Colonic mucosa (tissue), 4 donors: ENCODE measurements around the gene SMARCE1. TPM values are rescaled to one million over a fixed set of nuclear protein-coding genes. Genes with fewer than 3 reads are reported as not detected.

Experiments used
- DNase-seq: peaks from one replicate; pipeline ENCODE4 v3.0.0-alpha.2; 2020
- H3K27ac ChIP-seq: fragments of 200-600 bp; one replicate; pipeline ENCODE4 v1.8.0; 2021
- H3K27me3 ChIP-seq: fragments of 200-600 bp; one replicate; pipeline ENCODE4 v1.8.0; 2021
- H3K36me3 ChIP-seq: fragments of 200-600 bp; one replicate; pipeline ENCODE4 v1.8.0; 2021
- H3K4me1 ChIP-seq: fragments of 200-600 bp; one replicate; pipeline ENCODE4 v1.8.0; 2021; ENCODE audit warnings: mild to moderate bottlenecking
- H3K4me3 ChIP-seq: fragments of 200-600 bp; one replicate; pipeline ENCODE4 v1.8.0; 2021
- H3K9ac ChIP-seq, 2 donors: one replicate each; pipeline ENCODE4 v1.7.0; 2013; ENCODE audit warnings: control low read depth in 2 of 2, low read depth in 2 of 2, low read length in 2 of 2
- H3K9me3 ChIP-seq: fragments of 200-600 bp; one replicate; pipeline ENCODE4 v1.8.0; 2021
- intact Hi-C: fragments of 100-400 bp; cut with DNase I; formaldehyde crosslinking; loops from one replicate; pipeline ENCODE4 v1.14.1; 2022
- total RNA-seq, 2 donors: library from RNA; stranded (reverse); fragmentation: NEBNext Ultra II Directional in 1 of 2; extraction: Animal tissue kit (Norgen Biotek cat#: 25700) in 1 of 2; gene quantifications; one replicate each; pipeline ENCODE4 v1.2.1, GENCODE V29; 2021
- TF ChIP-seq, protein P1 (sequence below): fragments of 200-600 bp; IDR thresholded peaks from one replicate; pipeline ENCODE4 v1.8.0; 2022; ENCODE audit warnings: antibody characterized with exemption, mild to moderate bottlenecking
- donor health status: healthy.
- donor health status: DM: no; HTN: no; CAD: no.
- donor health status: DM: no; HTN: no; CAD: no.

The SMARCE1 gene
- total RNA-seq, 2 donors from 2014 or later: 73.0 to 80.9 TPM

DNA sequence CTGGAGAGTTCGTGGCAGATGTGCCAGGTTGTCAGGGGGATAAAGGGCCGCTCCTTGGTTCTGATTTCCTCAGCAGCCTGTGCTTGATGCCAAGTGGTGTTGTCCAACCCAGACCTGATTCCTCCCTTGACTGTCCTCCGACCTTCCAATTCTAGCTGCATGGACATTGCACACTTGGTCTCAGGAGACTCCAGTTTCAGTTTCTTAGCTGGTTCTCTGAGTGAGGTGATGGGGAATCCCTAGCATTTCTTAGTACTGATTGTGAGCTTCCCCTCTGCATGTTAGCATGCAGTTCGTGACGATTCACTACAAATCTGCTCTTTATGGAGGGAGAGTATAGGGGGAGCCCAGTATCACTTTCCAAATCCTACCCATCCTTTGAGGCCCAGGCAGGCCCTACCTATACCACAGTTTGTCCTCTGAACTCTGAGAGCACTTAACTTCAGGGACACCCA, 70.0 kb downstream of the SMARCE1 start:
- Histone ChIP-seq H3K27me3 (no peaks in the 10 kb centered on the region), H3K4me1 (no peaks in the 10 kb centered on the region), H3K9me3 (no peaks in the 10 kb centered on the region), H3K27ac (no peak overlapping the region), H3K36me3 (no peaks in the 10 kb centered on the region), H3K4me3 (no peak overlapping the region), H3K9ac (no peak overlapping the region)
- intact Hi-C loops: no loop called here
- TF ChIP-seq, protein P1, sequence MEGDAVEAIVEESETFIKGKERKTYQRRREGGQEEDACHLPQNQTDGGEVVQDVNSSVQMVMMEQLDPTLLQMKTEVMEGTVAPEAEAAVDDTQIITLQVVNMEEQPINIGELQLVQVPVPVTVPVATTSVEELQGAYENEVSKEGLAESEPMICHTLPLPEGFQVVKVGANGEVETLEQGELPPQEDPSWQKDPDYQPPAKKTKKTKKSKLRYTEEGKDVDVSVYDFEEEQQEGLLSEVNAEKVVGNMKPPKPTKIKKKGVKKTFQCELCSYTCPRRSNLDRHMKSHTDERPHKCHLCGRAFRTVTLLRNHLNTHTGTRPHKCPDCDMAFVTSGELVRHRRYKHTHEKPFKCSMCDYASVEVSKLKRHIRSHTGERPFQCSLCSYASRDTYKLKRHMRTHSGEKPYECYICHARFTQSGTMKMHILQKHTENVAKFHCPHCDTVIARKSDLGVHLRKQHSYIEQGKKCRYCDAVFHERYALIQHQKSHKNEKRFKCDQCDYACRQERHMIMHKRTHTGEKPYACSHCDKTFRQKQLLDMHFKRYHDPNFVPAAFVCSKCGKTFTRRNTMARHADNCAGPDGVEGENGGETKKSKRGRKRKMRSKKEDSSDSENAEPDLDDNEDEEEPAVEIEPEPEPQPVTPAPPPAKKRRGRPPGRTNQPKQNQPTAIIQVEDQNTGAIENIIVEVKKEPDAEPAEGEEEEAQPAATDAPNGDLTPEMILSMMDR: no peak
- DNase-seq: no peak

DNA sequence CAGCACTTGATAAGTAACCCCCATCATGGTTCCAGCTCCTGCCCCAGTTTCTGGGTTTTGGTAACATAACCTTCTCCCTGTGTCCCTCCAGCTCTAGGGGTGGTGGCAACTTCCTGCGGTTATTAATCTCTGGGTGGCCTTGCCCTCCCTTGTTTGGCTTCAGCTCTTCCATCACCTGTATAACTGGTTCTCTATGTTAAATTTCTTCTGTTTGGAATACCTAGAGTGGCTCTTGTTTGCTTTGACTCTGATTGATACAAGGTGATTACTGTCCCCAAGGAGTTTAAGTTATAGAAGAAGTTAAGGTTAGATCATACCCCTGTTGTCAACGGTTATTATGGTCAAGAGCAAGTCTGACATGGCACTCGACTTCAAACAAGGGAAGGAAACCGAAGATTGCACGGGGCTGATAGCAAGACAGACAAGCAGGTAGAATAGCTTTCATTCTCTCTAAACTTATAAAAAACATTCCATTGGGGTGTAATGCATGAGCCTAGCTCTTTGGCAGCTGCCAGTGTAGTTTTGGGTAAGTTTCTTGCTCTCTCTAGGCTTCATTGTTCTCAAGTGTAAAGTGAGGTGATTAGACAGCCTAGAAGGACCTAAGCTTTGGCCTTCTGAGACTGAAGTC, 71.4 kb downstream of the SMARCE1 start:
- DNase-seq: no peak
- no peaks in the 10 kb centered on the region for H3K9me3 ChIP-seq
- no peak overlapping the region for H3K9ac ChIP-seq
- H3K4me3 ChIP-seq: no peak overlapping the region
- H3K4me1 ChIP-seq: no peaks in the 10 kb centered on the region
- no peaks in the 10 kb centered on the region for H3K36me3 ChIP-seq
- TF ChIP-seq, protein P1: no peak
- intact Hi-C loops: no loop called here
- H3K27ac ChIP-seq: no peak overlapping the region
- no peaks in the 10 kb centered on the region for H3K27me3 ChIP-seq

Other genes with a start within 250 kb of the SMARCE1 start
- gene TOP2A, start 229.9 kb downstream of the SMARCE1 start, total RNA-seq: 100 to 1,000 TPM in 1 of 2 donors, 10 to 100 TPM in 1; 46.2 to 124 TPM
- 100 to 1,000 TPM; 182 to 291 TPM for gene IGFBP4, start 204.4 kb downstream of the SMARCE1 start, total RNA-seq
- gene TNS4, start 146.2 kb downstream of the SMARCE1 start, total RNA-seq: 10 to 100 TPM in 1 of 2 donors, 1 to 10 TPM in 1; 8.8 to 20.4 TPM
- 1 to 10 TPM in 1 of 2 donors, under 1 TPM in 1; 0.72 to 1.9 TPM for gene CCR7, start 82.3 kb downstream of the SMARCE1 start, total RNA-seq
- under 1 TPM in 1 of 2 donors, not detected in 1; 0.69 TPM for gene KRT222, start 17.4 kb upstream of the SMARCE1 start, total RNA-seq
- gene KRT24, start 55.9 kb upstream of the SMARCE1 start, total RNA-seq: 1 to 10 TPM in 1 of 2 donors, under 1 TPM in 1; 0.57 to 1.1 TPM
- gene KRT25, start 107.5 kb upstream of the SMARCE1 start, total RNA-seq: not detected
- not detected for gene KRT26, start 124.4 kb upstream of the SMARCE1 start, total RNA-seq
- gene KRT27, start 134.7 kb upstream of the SMARCE1 start, total RNA-seq: not detected
- gene KRT28, start 152.1 kb upstream of the SMARCE1 start, total RNA-seq: not detected
- 10 to 100 TPM; 33.6 to 35.1 TPM for gene KRT10, start 174.8 kb upstream of the SMARCE1 start, total RNA-seq
- gene KRT12, start 219.4 kb upstream of the SMARCE1 start, total RNA-seq: 1 to 10 TPM; 2.2 to 4.4 TPM
- 1,000 to 10,000 TPM; 1,610 to 1,735 TPM for gene KRT20, start 237.4 kb upstream of the SMARCE1 start, total RNA-seq